GM18951 (cell line): Measurements from ENCODE around the gene FOXO1.

Source experiments
- POLR2A ChIP-seq: IDR thresholded peaks from 4 replicates; pipeline ENCODE4 v1.6.1; 2011; ENCODE audit warnings: mild to moderate bottlenecking; ENCODE audit not compliant: insufficient read length, insufficient read depth; ENCODE audit errors: extremely low read depth
- in situ Hi-C: fragments of 300-500 bp; cut with MboI; formaldehyde crosslinking; loops from one replicate; pipeline ENCODE4 v1.12.0; 2022; ENCODE audit warnings: low sequenced_read_pairs, mixed read lengths, inconsistent platforms; ENCODE audit not compliant: unreplicated experiment

Gene FOXO1

DNA sequence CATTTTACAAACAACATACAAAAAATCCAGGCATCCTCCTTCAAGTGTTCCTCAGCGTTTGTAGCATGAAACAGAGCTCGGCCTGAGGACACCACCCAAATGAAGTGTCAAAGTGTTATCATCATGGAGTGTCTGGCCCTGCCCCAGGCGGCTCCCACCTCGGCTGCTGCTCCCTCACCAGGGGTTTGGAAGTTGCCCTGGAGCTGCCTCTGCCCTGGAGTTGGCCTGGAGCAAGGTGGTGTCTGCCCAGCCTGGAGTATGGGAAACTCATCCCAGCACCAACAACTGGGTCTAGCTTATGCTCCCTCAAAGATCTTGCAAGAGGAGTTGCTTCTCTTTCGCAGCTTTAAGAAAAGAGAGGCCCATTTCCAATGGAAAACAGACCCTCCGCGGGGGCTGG lies 120.4 kb downstream of the FOXO1 start:
- in situ Hi-C loops = no loop called here

DNA sequence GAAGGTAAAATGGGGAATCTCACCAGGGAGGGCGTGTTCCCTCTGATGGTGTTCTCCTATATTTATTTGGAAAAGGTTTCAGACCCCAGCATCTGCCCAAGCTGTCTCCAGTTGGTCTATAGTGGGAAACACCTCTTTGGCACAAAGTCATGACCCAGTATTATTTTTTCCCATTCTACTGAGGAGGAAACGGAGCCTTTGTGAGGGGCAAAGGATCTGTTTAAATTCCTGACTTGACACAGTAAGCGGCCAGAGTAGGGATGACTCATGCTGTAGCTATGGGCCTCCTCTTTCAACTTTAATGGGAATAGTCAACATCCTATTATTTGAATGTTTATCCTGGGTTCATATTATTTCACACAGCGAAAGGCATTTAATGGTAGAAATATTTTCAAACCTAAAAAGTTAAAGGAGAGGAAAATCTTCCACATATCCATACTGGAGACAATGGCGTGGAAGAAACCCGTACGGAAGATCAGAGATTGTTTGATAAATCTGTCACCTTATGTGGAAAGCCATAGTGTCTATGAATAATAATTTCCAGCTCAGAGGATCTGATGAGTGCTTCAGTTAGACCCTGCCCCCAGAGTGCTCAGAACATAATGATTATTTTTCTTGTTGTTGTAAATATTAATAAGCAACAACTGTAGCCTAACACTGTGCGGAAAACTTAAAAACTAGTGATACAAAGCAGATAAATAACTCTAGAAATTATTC lies 126.0 kb downstream of the FOXO1 start:
- TF ChIP-seq POLR2A = no peak
- in situ Hi-C loops = no loop called here

More for the DNA sequence above, 120.4 kb downstream of the FOXO1 start:
- no peak for TF ChIP-seq POLR2A

DNA sequence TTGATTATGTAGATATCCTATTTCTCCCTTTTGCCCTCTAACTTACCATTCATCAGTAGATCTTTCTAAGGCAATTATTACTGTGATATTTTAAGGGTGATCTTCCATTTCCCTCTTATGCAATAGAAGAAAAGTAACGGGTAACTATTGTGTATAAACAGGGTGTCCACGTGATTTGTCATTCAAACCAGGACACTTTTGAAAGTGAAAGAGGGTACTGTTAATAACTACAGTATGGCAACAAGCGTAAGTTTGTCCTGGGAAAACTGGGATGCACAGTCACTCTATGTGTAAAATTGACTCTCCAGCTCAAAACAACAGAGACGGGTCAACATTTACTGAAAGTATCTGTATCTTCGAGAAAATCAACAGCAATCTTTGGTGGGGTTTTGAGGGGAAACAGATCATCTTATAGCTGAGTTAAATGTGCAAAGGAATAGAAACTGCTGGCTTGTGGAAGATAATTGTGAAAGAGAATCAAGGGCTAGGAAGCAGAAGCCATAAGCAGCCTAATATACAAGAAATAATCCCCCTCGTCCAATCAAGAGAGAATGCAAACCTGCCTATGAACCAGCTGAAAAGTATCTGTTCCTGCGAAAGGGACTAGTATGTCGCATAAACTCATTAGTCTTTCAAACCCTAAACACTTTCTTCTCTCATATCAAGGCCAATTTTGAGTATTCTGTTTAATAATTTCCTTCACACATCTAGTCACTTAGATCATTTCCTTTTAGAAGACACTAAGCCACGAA lies 126.7 kb downstream of the FOXO1 start:
- TF ChIP-seq POLR2A = no peak

DNA sequence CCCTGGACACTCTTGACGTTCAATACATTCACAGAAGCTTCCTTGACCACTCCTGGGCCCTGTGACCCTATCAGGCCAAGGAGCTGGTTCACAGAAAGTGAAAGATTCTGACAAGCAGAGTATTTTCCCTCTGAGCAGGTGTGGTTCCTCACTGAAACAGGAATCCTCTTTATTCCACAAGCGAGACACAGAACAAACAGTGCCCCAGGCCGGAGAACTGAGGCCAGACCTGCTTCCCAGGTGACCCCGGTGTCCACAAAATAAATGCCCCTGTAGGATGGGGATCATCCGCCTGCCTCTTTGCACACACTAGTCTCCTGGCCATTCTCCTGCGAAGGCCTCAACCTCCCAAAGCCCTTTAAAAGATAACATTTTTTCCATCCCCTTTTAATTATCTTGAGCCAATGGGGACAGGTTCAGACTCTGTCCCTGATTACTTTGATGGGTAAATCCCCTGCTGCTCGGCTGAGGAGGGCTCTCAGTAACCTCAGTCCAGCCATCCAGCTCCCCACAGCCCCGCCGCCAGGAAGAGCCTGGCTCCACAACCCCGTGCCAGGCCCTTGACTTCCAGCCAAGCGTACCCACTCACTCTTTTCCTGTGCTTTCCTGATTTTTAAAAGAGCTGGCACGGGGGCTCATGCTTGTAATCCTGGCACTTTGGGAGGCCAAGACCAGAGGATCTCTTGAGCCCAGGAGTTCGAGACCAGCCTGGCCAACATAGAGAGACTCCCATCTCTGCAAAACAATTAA lies 129.1 kb downstream of the FOXO1 start:
- TF ChIP-seq POLR2A = no peak
- in situ Hi-C loops = no loop called here

More for the DNA sequence above, 126.7 kb downstream of the FOXO1 start:
- in situ Hi-C loops = no loop called here

DNA sequence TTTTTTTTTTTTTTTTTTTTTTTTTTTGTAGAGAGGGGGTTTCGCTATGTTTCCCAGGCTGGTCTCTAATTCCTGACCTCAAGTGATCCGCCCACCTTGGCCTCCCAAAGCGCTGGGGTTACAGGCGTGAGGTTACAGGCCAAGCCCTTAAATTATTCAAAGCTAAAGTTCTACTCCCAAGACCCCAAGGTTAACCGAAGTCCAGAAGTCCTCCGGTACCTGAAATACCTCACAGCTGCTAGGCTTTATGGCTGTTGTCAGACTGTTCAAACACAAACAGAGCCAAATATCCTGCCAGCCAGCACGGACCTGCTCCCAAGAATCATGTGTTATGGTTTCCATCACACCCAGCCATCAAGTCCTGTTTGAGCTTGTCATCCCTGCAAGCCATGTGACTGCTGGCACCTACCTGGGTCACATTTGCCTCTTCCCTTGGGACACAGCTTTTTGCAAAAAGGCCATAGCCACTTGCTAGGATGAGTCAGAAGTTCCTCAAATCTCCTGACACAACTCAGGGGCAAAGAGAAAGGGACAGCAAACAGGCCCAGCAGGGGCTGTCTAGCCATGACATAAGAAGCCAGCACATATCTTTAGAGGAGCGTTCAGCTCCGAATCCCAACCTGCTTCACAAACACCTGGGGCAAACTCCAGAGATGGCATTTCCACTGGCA lies 129.9 kb downstream of the FOXO1 start:
- in situ Hi-C loops = no loop called here
- TF ChIP-seq POLR2A = no peak

DNA sequence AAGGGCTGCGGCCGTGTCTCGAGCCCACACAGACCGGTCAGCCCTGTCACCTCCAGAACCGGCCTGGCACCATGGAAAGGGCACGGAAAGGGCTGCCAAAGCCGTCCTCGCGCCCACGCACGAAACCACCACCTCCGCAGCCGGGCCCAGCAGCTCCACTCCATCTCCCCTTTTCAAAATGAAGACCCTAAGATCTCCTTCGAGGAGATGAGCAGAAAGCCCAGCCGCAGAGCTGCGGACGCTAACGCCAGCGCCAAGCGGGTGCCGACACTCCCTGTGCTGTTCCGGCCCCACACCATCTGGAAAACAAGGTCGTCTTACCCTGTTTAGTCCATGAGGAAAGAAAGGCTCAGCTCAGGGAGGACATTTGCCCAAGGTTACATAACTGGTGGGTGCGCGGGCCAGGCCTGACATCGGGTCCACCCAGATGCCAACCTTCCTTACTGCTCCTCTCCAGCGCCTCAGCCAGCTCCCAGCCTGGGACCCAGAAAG lies 131.1 kb downstream of the FOXO1 start:
- in situ Hi-C loops = no loop called here
- TF ChIP-seq POLR2A = no peak

DNA sequence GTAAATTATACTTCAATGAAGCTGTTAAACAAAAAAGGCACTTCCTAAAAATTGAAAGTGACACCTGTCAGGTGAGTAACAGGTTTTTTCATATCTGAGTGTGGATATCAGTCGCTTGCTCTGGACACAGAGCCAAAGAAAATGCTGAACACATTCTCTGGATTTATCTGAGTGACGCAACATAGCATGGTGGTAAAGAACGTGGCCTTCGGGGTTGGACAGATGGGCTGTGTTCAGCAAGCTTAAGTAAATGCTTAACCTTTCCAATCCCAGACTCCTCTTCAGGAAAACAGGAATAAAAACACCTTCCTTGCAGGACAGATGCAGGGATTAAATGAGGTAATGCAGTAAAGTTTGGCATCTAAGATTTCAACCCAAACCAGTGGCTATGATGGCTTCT lies 132.0 kb downstream of the FOXO1 start:
- no peak for TF ChIP-seq POLR2A
- in situ Hi-C loops = no loop called here

DNA sequence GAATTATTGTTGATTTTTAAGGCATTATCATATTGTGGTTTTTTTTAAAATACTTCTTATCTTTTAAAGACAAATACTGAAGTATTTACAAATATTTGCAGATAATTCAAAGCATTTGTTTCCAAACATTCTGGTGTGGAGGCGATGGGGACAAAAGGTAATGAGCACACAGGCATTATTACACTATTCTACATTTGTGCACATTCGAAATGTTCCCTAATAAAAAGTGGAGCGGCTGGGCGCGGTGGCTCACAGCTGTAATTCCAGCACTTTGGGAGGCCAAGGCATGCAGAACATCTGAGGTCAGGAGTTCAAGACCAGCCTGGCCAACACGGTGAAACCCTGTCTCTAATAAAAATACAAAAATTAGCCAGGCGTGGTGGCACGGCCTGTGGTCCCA lies 133.4 kb downstream of the FOXO1 start:
- TF ChIP-seq POLR2A = no peak
- in situ Hi-C loops = no loop called here

DNA sequence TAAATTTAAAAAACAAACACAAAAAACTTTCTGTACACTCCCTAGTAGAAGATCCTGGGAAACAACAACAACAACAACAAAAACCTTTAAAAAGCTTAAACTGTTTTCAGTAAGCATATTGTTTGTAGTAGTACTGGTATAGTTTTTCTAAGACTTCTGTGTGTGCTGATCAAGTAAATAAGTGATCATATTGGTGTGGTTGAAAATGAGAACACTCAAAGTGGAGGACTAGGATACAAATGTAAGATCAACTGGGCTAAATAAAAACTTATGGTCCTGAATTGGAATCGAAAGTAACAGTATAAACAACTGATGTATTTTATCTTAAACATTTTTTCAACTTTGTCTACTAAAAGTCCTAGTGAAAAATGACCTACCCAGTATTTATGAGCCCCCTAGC lies 135.5 kb downstream of the FOXO1 start:
- TF ChIP-seq POLR2A = no peak
- in situ Hi-C loops = no loop called here

DNA sequence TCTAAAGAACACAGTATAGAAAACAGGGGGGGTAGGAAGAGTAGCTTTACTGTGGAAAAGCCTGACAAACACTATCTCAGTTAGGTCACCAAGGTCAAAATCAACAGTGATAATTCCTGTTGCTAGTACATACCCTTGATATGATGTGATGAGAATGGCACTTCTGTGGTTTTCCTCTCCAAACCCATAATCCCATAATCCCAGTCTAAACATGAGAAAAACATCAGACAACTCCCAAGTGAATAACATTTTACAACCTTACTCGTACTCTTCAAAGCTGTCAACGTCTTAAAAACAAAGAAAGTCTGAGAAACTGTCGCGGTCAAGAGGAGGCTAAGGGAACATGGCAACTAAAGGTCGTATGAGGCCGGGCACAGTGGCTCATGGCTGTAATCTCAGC lies 137.6 kb downstream of the FOXO1 start:
- no peak for TF ChIP-seq POLR2A
- in situ Hi-C loops = no loop called here

DNA sequence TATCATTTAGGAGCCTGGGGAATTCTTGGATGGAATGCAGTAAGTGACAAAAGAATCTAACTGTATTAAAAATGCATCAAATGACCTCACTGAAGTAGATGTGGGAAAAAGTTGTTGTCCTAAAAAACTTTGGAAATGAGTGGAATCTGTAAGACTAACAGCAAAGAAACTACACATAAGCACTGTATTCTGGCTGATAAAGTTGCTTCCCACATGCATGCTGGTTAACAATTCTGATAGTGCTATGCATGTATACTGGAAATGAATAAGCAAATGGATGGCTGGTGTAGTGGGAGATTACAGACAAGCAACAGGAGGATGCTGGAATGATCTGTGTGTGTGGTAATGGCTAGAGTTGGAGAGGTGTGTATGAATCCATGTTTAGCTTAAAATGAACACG lies 138.5 kb downstream of the FOXO1 start:
- no peak for TF ChIP-seq POLR2A
- in situ Hi-C loops = no loop called here

DNA sequence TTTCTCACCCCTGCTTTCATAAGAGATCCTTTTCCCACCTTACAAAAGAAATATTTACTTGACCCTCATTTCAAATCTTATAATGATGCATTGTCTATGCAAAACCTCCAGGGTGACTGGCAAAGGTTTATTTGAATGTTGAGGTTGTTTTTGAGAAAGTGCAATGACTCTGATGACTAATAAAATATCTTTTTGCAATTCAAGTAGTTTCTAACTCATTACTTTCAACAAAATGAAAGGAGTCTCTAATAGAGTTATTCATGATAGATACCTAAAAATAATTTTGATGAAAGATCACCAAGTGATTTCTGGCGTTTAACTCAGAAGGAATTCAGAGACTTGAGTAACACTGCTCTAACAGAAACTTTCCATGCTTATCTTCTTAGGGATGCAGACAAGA lies 144.2 kb downstream of the FOXO1 start:
- in situ Hi-C loops = no loop called here
- no peak for TF ChIP-seq POLR2A

DNA sequence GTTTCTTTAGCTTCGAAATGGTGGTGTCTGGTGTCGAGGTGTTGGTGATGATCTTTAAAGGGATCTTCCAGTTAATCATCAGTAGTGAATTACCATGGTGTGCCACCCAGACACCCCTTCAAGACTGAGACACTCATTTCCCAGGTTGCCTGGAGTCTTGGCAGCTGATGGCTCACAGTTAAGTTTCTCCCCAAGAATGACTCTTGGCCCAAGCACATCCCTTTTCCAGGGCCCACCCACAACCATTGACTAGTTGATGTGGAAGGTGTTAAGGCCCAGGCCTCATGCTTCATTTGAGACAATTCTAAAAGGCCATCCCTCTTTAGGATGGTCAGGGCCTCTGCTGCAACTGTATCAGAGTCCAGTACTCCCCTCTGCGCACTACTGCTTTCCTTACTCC lies 145.5 kb downstream of the FOXO1 start:
- TF ChIP-seq POLR2A = no peak
- in situ Hi-C loops = no loop called here

DNA sequence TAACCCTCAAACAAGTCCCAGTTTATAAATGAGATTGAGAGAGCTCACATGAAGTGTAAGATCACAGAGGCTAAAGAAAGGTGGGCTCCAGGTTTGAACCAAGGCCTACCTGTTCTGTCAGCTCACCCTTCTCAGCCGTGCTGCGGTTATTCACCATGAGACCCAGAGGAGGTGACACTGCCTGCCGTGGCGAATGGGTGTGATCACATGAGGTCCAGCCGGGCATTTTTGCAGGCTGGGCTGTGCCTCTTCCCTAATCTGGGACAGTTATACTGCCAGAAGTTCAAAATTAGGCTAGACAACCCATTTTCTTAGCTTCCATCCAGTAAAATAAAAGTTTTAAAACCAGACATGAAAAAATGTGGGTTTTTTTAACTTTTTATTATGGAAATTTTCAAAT lies 146.8 kb downstream of the FOXO1 start:
- no peak for TF ChIP-seq POLR2A

More for the DNA sequence above, 146.8 kb downstream of the FOXO1 start:
- in situ Hi-C loops = no loop called here
